ENCODE measurements around the gene PPP1R10.
"Not testable (repeated sequence)": the region's sequence is repeated elsewhere in the genome, so short reads cannot be mapped to it uniquely, and the experiment has no call there.

PPP1R10 gene

DNA sequence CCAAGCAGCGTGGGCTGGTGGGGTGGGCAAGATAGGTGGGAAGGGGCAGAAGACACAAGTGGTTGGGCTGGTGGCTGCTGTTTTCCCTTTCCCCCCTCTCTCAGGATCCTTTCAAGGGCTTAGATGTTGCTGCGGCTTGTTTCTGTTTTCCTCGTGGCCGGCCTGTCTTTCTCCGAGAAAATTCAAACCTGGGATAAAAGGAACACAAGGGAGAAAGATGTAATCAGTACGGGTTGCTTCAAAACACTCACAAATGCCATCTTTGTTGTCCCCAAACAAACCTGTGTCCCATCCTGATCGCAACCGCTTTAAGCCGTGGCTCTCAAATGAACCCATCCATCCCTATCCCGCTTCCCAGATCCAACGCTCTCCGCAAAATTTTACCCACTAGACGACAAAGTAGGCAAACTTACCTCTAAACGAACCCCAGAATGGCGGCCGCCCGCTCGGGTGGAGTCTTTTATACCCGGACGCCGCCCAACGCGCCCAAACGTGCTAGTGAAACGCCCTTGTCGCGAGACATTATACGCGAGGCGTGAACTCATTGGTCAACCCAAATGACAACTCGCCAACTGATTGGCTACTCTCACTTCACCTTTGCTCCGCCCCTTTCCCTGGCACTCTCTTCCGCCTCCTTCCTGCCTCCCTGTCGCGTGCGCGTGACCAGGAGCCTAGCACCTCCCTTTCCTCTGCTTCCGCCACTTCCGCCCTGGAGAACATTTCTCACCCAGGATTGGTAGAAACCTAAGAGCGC, at the start of gene PPP1R10:
PPP1R10 (minus strand) TSS at position 433 of the 754 bp plus-strand sequence. CDS start 7,299 bp downstream, outside the sequence.
- DNase-seq, result peak; percentile 97

DNA sequence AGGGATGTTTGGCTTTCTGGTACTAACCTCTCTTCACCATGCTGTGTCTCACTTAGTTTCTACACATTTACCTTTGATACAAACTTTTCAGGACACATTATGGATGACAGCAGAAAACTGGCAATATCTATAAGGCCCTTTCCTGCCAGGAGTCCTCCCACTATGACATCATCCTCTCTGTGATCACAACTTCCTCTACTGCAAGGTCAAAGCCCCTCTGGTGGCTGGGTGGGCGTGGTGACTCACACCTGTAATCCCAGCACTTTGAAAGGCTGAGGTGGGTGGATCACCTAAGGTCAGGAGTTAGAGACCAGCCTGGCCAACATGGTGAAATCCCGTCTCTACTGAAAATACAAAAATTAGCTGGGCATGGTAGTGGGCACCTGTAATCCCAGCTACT, 49.3 kb upstream of the PPP1R10 start:
- not testable (repeated sequence) for DNase-seq

DNA sequence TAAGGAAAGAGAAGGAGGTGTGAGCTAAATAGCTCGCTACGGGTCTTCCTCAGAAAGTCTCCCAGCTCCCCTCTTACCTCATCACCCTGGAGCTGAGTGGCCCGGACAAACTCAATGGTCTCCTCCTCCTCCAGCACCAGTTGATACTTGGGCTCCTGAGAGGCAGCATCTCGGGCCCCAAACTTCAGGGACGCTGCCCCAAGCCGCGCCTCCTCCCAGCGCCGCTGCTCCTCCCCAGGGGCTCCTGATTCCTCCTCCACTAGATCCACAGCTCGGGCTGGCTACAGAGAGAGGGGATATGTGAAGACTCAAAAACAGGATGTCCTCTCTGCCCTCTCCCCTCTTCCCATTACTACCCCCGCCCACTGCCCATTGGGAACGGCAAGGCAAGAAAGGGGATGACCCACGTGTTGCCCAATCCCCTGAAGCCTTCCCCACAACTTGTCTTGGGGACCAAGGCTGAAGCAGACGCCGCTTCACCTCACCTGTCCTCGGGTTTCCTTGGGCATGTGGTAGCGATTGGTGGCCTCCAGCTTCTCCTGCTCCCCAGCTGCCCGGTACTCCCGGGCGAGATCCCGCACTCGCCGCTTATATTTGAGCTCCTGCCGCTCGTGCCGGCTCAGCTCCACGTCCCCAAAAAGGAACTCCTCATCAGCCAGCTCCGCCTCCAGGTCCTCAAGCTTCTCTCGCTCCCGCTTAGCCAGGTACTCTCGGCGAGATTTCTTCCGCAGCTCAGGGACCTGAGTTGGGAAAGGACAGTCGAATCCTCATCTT, 48.1 kb upstream of the PPP1R10 start:
- DNase-seq, result no peak

DNA sequence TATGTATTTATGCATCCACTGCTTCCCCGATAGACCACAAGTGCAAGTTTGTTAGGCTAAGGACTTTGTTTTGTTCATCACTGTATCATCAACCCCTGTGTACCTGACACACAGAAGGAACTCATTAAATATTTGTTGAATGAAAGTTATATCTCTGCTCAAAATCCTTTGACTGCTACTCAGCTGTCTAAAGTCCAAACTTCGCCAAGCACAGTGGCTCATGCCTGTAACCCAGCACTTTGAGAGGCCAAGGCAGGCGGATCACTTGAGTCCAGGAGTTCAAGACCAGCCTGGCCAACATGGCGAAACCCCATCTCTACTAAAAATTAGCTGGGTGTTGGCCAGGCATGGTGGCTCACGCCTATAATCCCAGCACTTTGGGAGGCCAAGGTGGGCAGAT, 40.9 kb upstream of the PPP1R10 start:
- not testable (repeated sequence) for DNase-seq

DNA sequence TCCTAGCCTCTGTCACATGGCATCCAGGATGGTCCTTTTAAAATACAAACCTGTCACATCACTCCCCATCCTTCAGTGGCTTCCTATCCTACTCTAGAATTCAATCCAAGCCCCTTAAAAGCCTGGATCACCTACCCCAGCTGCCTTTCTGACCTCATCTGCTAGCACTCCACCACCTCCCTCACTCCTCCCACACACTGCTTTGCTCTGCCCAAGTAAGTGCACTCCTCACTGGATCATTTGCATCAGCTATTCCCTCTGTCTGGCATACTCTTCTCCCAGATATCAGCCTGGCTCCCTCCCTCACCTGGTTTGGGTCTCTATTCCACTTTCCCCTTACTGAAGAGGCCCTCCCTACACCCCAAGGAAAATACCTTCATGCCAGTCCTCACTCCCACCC, 40.4 kb upstream of the PPP1R10 start:
- DNase-seq, result no peak

DNA sequence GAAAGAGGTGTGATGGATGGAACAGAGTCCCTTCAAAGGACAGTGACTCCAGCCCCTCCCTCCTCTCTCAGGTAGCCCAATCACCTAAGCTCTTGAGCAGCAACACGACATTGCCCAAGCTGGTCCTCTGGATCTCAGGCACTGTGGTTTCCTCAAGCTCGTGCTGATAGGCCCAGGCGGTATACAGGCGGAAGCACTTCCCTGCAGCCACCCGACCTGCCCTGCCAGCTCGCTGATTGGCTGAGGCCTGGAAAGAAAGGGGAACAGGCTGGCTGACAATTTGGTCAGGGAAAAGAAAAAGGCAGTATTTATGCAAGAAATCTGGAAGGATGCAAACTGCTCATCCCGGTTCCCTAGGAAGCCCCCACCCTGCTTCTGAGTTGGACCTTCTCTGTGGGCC, 39.5 kb upstream of the PPP1R10 start:
- DNase-seq, result no peak

DNA sequence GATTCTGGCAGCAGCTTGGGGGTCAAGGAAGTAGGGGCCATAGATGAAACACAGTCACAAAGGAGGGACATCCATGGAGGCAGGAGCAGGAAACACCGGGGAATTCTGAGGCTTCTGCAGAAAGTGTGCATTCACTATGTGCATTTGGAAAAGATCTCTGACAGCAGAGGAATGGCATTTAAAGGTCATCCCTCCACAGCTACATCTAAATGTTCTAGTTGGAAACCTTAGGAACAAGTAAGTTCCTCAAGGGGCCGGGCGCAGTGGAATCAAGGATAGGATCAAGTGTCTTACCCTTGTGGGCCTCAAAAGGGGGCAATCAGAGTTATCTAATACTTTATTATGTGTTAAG, 38.7 kb upstream of the PPP1R10 start:
- no peak for DNase-seq

DNA sequence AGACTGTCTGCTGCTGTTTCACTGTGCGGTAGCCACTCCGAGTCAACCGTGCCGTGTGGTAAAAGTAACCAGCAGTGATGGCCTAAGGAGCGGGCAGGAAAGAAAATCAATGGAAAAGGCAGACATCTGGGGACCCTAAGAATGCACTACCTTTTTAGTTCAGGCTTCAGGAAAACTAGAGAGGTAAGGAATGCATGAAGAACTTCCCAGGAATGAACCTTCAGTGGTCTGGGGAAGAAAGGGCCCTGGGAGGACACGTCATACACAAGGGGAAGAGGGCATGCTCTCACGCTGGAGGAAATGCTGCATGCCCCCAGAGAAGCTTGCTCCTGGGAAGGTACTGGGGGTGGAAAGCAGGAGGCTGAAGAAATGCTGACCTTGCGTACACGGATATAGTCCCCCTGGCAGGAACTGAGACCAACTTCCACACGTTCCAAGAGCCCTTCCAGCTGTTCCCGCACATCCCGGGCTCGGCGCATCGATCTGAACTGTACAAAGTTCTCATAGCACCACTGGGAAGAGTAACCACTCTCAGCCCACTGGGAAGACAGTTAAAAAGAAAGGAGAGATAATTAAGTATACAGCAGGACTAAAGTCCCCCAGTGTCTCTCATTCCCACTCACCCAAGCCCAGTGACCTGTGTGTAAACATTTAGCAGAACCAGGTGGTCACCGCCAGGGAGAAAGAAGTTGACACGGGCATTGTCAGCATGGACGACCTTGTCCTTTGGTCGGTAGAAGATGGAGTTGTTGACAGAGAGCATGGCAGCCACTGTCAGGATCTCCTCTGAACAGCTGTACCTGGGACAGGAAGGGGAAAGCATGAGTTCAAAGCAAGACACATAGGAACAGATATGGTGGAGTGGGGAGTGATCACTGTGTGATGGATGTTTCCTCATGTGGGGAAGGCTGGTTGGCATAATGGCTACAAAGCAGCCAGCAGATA, 38.0 kb upstream of the PPP1R10 start:
- no peak for DNase-seq

DNA sequence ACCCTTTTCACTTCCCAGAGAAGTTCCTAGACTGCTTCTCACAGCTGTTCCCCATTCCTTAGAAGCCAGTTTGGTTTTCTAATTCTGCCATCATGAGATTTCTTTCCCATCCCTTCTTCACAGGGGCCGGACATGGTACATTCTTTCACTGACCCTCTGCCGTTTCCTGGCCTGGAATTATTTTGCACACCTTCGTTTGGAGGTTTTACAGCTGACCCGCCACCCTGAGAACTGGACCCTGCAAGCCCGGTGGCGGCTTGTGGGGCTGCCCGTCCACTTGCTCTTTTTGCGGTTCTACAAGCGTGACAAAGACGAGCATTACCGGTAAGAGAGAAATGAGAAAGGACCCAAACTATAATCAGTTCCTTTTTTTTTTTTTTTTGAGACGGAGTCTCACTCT, 34.1 kb upstream of the PPP1R10 start:
- DNase-seq, result no peak

DNA sequence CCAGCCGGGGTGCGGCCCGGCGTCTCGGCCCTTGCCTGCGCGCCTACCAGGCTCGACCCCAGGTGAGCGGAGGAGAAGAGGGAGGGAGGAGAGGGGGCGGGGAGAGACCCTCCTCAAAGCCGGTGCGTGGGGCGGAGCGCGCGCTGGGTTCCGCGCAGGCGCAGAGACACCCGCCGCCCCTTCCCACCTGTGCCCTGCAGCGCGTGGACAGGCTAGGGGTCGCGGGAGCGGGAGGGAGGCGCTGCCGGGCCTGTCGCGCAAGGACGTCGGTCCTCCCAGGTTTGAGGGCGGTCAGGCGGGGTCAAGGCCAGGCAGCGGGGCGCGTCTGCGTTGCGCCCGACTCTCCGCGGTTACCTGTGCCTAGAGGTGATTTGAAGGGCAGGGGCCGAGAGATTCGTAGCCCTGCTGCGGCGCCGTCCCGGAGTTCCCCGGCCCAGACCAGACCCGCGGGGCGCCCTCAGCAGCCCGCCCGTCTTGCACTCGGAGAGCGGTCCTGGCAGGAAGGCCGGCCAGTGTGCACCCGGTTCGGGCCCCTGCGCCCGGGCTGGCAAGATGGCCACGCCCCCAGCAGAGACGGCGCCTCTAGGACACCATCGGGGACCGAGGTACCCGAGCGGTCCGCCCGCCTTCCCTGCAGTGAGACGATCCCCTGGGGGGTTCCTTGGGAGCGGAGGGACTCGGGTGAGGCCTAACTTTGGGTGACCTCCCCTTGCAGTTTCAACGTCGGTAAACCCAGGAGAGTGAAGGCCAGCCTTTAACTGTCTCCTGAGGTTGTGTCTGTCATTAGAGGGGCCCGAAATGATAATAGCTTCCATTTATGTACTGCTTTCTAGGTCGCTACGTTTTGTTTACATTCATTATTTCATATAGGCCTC, 30.4 kb upstream of the PPP1R10 start:
- peak; percentile 72 for DNase-seq

DNA sequence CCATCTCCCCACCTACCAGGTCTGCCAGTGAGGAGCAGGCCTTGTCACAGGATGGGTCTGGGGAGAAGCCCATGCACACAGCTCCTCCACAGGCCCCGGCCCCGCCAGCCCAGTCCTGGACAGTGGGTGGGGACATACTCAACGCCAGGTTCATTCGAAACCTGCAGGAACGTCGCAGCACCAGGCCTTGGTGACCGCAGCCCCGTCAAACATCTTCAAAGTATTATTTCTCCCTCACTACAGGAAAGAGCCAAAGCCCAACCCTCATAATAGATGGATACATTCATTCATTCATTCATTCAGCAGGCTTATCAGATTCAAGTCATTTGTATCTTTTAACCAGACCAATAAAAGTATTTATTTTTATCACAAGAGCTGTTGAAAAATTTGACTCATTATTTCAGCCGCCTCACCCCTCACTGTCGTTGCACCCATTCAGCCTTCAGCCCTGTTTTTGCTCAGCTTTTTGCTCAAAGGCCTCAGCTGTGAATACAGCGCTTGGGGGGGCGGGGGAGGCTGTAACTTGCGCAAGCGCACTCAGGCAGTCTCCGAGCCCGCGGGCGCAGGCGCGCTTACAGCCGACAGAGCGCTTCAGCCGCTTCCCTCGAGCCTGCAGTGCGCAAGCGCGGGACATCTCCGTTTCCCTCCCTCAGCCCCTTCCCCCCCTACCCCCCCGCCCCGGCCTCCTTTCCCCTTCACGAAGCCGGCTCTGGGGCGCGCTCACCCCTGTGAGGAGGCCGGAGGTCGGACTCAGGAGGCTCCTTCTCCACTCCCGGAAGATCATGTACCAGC, 29.6 kb upstream of the PPP1R10 start, which contains the start of gene C6orf136:
C6orf136 (plus strand) TSS at position 684 of the 792 bp plus-strand sequence; CDS start at position 783, 99 bp downstream.
- peak; percentile 92 for DNase-seq

DNA sequence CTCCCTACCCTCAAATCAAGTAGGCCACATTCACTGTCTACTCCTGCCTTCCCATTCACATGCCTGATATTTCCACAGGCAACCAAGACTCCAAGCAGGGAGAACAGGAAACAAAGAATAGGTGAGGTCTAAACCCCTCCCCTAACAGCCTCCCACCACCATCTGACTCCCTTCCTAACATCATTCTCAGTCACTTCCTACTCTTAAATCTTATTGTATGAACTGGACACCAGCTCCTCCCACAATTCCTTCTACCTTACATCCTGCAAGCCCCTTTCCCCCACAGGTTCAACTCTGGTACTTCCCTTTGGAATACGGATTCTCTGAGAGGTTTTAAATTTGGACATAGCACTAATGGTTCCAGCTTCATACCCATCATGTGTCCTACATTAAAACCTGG, 28.9 kb upstream of the PPP1R10 start:
- no peak for DNase-seq

DNA sequence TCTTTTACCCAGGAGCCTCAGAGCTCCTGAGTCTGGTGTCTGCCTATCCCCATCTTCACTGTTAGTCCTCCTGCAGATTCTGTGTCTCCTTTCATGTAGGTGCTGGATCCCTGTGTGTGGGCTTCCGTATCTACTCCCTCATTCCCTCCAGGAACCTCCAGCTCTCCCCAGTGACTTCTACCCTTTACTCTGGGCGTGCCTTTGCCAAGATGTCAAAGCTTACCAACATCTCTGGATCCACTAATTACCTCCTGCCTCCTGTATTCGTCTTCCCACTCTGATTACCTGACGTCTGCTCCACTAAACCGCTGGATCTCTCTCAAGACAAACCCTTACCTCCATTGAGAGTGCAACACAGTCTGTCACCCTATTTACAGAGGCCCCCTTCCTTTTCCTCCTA, 27.7 kb upstream of the PPP1R10 start:
- DNase-seq, result no peak

DNA sequence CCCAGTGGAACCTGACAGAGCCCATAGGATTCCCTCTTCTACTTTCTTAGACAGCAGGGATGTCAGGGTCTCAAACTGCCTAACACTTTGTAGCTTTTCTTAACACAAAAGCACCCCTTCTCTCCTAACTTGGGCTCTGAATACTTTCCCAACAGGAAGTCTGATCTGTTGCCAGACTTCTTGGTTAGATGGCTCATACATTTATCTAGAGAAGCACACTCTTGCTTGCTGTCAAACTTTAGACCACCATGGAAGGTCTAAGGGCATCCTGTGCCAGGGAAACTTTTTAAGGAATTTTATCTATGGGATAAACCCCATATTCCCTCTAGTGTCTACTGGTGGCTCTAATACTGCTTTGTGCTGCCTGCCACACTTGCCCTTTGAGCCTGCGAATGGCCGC, 26.6 kb upstream of the PPP1R10 start:
- DNase-seq, result no peak

DNA sequence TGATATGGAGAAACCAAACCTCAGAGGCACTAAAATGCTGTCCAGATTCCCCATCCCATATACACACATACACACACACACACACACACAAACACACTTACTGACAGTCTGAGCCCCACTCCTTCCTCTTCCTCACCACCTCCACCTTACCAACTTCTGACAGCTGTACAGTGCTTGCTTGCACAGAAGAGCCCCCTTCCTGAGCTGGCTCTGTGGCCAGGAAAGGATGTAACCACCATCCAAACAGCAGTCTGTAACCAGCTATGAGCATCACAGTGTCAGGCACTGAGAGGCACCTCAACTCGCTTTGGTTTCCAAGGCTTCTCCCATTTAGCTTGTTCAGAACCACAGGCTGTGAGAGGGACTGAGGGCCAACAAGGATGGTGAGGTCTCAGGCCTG, 24.0 kb upstream of the PPP1R10 start:
- DNase-seq, result no peak

DNA sequence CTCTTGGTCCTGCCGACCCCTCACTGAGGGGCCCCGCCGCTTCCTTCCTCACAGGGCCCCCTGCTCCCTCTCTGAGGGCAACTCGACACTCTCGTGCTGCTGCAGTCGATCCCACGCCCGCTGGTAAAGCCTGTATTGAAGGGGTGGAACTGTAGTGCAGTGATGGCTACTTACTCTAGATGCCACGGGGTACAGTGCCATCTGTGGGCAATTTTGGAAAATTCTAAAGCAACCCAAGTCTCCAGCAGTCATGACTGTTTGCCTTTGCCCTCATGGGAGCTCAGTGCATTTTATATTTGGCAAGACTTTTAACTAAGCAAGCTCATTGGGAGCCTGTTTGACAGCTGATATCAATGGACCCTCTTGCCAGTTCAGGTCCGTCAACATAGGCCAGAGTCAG, 23.4 kb upstream of the PPP1R10 start:
- no peak for DNase-seq

DNA sequence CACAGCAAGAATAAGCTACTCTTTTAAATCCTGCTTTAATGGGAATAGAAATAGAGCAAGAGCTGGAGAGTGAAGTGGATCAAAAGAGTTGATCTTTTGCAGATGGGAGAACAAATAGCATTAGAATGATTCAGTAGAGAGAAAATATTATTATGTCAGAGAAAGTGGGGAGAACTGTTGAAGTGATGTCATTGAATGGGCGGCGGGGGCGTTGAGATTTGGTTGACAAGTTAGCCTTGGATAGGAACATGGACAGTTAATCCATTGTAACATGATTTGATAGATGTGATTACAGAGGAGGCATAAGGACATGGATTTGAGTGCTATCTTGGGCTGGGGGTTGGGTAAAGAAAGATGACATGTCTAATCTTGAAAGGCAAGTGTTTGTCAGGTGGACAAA, 18.8 kb upstream of the PPP1R10 start:
- no peak for DNase-seq

DNA sequence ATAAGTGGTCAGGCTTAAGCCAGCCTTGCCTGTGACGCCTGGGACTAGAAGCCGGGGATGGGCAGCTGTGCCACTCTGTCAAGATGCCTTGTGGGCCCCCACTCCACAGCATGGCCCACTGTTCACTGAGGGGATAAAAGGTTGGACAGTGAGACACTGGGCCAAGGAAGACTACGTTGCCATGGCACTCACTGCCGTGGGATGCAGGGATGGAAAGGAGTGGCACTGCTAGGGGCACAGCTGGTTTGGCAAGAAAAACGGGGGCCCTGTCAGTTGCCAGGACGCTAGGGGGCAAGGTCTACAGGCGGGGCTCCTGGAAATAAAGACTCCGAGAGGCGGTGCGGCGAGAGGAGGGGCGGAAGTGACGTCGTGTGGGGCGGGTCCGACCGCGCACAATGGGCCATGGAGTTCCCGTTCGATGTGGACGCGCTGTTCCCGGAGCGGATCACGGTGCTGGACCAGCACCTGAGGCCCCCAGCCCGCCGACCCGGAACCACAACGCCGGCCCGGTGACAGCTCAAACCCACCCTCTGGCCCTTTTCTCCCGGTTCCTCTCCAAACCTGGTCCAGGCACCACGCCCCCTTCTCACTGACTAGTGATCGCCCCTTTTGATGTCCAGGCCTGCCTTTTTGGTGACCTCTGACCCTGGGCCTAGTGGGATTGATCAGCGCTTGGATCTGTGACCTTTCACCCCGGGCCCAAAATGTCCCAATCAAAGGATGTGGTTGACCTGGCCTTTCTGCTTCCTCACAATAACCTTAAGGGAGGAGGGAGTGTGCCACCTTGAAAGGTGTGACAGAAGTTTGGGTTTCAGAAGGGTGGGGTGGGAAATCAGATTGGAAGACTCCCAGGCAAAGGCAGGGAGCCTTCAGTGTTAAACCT, 9.7 kb upstream of the PPP1R10 start, which contains the start of gene ATAT1:
ATAT1 (plus strand) TSS at position 391 of the 883 bp plus-strand sequence.
- peak; percentile 81 for DNase-seq

DNA sequence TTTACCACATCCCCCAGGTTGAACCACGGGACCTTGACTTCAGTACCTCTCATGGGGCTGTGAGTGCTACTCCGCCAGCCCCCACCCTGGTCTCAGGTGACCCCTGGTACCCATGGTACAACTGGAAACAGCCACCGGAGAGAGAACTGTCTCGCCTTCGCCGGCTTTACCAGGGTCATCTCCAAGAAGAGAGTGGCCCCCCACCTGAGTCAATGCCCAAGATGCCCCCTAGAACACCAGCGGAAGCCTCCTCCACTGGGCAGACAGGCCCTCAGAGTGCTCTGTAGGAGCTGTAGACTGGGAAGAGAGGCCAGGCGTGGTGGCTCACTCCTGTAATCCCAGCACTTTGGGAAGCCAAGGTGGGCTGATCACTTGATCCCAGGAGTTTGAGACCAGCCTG, 8.5 kb upstream of the PPP1R10 start:
- DNase-seq, result no peak

DNA sequence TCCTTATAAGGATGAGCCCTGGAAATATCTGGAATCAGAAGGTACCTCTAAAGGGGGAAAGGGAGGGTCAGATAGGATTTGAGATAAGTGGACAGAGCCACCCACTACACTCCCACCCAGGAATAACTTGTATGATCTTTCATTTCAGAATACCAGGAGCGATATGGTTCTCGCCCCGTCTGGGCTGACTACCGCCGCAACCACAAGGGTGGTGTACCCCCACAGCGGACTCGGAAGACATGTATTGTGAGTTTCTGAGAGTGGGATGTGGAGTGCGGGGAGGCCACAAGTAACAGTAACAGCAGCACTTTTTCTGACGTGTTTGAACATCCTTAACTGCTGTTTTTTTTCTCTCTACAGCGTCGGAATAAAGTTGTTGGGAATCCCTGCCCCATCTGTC, 2.5 kb upstream of the PPP1R10 start:
- DNase-seq, result no peak
